ENCODE data around the gene NOTCH4.

The NOTCH4 gene

GRCh38 chr6:32154514-32155161 is 69.2 kb downstream of the NOTCH4 start:
- DNase-seq, result peak; percentile 27

- DNase-seq, result no peak
Measured at GRCh38 chr6:32153564-32154513, 70.0 kb downstream of the NOTCH4 start, which contains the start of gene PPT2. PPT2 (plus strand) TSS chr6:32154141; CDS start chr6:32154595, 454 bp downstream.

- no peak for DNase-seq
Measured at GRCh38 chr6:32152769-32153563, 70.9 kb downstream of the NOTCH4 start.

GRCh38 chr6:32151863-32152768 is 71.8 kb downstream of the NOTCH4 start, which contains the start of gene PRRT1:
PRRT1 (minus strand) TSS chr6:32151939; CDS start chr6:32151827, 112 bp downstream.
- no peak for DNase-seq

- no peak for DNase-seq
Measured at GRCh38 chr6:32151181-32151862, 72.5 kb downstream of the NOTCH4 start.

- no peak for DNase-seq
Measured at GRCh38 chr6:32149932-32150870, 73.7 kb downstream of the NOTCH4 start.

- DNase-seq, result no peak
Measured at GRCh38 chr6:32149092-32149755, 74.6 kb downstream of the NOTCH4 start.

GRCh38 chr6:32148289-32149091 is 75.4 kb downstream of the NOTCH4 start:
- DNase-seq, result peak; percentile 84

- DNase-seq, result no peak
Measured at GRCh38 chr6:32147401-32148132, 76.3 kb downstream of the NOTCH4 start.

- DNase-seq, result no peak
Measured at GRCh38 chr6:32146687-32147086, 77.2 kb downstream of the NOTCH4 start.

GRCh38 chr6:32146287-32146686 is 77.6 kb downstream of the NOTCH4 start:
- DNase-seq, result no peak
